HUDEP-2 (cell line): ENCODE results near the gene SEMA7A.

Source experiments
- DNase-seq, 76 experiments: peaks; one replicate each; lab custom pipeline; 2025; ENCODE audit not compliant: unreplicated experiment in 76 of 76; lab: John Stamatoyannopoulos, UW

Gene SEMA7A

DNA sequence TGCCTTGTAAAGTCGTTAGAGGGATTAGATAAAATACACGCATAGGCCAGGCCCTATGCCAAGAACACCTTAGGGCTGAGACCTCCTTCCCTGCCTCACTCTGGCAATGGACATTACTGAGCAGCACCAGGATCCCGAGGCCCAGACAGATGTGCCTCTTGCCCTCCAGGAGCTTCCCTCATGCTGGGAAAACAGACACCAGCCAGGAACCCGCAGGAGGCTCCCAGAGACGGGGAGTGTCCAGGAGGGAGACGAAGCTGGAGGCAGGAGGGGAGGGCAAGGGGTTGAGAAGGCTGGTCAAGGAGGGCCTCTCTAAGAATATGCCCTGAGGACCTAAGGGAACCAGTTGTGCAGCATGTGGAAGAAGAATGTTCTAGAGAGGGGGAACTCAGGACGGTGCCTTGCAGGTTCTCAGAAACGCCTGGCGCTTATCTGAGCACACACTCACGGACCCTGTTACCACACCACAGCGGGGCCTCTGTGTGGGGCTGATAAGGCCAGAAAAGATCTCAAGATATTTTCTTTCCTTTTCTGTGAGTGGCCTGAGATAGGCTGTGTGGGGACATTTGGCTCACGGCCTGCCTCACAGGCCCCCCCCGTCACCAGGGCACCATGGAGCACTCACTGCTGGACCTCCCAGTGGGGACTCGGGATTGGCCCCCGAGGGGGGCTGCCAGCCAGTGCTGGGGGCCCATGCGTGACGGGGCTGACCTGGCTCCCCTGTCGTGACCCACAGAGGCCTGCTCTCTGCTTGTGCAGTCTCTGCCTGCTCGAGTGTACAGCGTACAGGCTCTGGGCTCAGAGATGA lies 44.3 kb downstream of the SEMA7A start:
- peak in 75 of 76 experiments; percentile 77 to 99 (median 94) for DNase-seq

DNA sequence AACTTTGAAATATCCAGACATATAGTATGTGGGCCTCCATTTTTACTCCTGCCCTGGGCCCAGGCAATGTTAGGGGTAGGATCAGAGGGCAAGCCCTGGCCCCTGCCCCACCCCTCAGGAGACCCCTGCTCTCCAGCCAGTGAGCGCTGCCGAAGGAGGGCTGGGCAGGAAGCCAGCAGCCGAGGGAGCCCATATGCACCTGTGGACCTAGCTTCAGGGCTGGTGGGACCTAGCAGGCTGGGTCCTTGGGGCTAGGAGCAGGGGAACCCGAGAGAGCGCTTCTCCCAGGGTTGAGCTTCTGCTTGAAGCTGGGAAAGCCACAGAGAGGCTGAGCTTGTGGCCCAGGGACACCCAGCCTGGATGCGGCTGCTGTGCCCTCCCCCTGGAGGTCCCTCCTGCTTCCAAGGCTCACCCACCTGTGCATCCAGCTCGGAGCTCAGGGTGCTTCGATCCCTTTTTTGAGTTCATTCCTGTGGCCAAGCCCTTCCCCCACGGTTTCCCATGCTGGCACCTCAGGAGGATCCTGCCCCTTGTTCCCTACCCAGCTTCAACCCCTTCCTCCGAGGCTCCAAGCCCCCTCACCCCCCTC lies 45.3 kb downstream of the SEMA7A start:
- DNase-seq: peak in 15 of 76 experiments; percentile 20 to 79 (median 37)

DNA sequence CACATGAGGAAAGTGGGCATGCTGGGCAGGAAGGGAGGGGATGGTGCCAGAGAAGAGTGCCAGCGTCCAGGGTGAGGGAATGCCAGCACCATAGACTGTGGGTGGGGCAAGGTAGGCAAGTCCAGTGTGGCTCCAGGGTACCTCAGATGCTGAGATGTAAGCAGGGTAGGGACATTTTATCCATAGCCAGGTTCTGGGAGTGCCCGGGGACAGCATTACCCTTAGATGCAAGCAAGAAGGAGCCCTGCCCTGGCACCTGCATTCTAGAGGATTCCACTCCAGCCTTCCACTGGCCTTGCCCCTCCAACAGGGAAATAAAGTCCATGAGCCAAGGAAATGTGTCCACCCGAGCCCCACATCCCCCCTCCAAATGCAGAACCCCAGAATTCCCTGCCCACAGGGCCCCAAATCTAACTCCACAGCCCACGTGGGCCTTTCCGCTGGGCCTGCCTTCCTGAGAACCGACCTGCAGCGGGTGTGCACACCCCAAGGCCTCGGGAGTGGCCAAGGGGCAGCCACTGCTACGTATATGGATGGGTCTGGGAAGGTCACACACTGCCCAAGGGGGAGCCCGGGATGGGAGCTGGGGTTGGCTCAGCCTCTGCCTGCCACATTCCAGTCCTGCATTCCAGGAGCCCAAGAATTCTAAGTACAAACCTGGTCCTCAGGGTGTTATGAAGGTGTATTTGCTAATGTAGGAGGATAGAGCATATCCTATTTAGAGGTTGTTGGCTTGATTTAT lies 46.0 kb downstream of the SEMA7A start:
- peak in 4 of 76 experiments; percentile 30 to 65 (median 54) for DNase-seq

DNA sequence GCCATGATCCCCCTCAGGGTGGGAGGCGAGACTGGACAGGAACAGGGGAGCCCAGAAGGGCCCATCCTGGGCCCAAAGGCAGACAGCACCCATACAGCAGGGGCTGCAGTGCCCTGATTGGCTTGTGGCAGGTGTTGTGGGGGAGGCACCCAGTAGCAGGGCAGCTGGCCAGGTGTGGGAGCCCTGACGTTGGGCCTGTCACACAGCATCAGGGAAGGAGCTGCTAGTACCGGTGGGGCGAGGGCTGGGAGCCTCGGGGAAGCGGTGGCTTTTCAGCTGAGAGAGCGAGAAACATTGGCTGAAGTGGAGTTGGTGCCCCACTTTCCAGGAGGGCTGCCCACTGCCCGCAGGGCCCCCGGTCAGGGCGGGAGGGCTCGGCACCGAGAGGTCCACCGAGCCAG lies 46.6 kb downstream of the SEMA7A start:
- DNase-seq: peak in 51 of 76 experiments; percentile 13 to 70 (median 45)

DNA sequence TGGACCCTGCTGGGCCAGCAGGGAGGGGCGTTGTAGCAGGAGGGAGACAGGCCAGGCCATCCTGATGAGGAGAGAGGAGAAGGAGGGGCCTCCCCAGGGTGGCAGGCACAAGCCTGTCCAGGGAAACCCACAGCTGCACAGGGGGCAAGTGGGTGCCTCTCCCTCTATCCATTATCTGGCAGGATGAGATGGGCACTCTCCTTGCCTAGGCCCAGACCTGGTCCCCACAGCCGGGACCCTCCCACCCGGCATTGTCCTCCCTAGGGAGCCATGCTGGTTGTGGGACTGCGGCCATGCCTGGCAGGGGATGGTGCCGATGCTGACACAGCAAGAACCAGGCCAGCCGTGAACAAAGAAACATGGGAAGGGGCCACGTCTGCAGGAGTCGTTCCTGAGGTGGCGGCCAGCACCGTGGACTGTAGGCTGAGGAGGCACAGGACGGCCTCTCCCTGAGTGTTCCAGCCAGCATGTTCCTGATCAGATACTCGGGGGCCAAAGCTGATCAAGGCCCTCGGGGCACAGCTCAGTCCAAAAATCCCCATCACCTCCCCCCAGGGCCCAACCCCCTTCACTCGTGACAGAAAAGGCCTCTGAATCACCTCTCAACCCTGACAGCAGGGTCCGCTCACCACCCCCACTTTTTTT lies 47.1 kb downstream of the SEMA7A start:
- DNase-seq: peak in 1 of 76 experiments; percentile 61

DNA sequence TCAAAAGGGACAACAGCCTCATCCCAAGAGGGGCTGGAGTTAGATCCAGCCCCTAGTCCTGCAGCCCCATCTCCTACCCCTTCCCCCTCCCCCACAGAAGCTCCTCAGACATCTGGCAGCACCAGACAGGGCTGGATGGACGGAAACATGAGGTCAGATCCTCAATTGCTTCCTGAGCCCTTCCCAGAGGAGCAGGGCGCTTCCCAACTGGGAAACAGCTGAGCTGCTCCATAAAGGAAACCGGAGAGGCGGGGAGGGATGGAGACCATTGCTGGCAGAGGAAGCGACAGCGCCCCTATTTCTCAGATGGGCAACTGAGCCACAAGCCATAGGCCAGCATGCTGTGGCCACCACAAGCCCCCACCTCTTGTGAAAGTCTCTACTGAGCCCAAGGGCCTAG lies 48.0 kb downstream of the SEMA7A start:
- no peak for DNase-seq

DNA sequence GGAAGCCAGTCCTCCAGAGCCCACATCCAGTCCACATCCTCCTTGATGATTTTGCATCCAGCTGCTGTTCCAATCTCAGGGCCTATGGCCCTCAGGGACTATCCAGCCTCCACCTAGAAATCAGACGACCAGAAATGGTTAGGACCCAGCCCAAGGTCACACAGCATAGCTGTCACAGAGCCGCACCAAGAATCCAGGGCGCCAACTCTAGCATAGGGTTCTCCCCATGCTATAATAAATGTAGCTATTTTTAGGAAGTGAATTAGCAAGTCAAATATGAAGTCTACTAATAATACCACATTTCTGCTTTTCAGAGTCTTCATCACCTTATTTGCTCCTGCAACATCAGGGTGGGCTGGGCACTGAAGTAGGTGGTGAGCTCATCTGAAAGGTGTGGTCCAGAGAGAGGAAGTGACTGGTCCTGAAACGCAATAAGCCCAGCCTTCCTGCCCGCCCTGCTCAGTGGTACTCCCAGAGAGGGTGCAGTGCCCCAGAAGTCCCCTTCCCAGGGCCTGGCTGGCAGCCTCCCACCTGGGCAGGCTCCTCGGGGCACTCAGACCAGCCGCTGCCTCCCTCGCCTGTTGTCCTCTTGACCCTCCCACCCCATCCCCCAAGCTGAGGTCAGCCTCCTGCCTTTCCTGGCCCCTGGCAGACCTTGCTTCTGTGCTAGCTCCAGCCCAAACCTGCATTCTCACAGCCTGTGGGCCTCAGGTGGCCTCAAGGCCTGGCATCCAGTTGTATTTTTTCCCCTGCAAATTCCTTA lies 48.7 kb downstream of the SEMA7A start:
- peak in 50 of 76 experiments; percentile 12 to 73 (median 43) for DNase-seq

DNA sequence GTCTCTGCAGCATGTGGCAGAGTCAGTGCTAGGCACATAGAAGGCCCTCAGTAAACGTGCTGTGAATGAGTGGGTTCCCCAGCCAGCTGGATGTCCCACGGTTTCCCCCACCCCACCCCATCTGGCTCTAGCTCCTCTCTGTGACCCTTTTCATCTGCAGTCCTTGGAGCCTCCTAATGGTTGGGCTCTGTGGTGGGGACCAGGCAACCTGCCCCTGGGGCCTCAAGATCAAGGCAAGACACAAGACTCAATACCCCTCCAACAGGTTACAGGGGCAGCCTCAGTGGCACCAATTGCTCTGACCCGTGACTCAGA lies 49.2 kb downstream of the SEMA7A start:
- no peak for DNase-seq

DNA sequence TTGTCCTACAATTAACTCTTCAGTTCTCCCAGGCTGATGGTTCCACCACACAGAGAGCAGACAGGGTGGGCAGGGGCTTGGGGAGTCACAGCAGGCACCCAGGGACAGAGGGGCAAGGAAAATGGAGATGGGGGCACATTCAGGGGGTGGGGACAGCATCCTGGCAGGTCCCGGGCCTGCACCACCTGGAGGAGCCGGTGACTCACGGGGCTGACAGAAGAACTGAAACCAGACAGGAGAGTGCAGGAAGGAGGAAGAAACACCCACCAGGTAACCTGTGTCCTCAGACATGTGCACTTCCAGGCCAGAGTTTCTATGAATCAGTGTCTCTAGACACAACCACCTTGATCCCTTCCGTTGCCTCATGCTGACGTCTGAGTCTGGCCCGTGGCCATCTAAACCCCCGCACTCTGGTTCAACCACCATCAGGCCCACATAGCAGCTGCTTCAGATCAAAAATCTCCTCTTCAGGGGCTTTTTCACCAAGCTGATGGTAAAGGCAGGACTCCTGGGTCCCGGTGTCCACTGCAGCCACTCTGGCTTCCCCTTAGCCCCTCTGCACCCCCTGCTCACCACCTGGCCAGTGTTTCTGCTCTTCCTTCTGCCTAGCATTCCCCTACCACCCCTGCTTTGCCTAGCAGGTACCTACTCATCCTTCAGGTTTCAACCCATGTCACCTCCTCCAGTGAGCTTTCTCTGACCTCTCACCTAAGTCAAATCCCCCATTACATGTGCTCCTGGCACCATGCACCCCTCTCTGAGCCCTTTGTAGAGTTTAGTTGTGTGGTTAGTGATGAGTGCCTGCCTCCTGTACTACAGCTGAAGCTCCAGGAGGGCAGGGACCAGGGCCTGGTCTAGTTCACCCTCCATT lies 49.8 kb downstream of the SEMA7A start:
- peak in 4 of 76 experiments; percentile 11 to 25 (median 20) for DNase-seq

DNA sequence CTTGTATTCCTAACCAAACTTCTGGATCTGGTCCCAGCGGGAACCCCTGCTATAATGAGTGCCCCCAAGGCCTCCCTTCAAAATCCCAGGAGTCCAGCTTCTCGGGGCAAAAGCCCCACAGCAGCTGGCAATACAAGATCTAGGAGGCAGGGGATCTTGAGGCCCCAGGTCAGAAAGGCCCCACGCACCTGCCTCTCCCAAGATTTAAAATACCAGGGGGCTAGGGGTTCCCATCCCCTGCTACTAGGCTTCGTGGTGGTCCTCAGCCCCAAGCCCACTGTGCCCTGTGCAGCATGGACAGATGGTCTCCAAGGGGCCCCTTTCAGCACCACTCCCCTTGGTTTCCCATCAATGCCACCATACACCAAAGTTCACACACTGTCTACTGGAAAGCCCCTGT lies 50.5 kb downstream of the SEMA7A start:
- no peak for DNase-seq

DNA sequence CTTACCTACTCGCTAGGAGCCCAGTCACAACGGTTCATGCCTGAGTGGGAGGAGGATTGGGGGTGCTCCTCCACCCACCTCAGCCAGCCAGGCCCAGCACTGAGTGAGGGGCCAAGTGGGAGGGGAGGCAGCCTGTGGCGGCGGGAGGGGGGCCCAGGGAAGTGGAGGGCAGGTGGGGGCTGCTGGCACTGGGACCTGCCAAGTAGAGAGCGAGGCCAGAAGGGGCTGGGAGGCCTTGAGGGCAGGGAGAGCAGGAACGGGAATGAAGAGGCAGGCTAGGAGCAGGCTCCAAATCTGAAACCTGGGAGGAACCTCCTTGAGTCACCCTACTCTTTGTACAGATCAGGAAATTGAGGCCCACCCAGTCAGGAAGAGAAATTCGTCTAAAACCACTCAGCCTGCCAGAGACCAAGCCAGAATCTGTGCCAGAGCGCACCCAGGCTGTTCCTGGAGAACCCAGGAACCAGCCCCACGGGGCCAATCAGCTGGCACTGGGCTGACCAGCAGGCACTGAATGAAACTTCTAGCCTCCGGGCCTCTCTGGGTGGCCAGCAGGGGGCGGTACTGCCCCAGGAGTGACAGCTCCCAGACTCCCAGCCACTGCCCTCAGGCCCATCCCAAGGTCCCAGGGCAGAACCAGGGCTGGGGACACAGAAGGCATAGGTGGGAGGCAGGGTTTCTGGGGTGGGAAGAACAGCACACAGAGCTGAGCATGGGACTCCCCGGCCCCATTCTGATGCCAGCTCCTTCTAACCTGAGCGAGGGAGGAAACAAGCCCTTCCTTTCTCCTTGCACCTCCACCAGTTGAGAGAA lies 51.5 kb downstream of the SEMA7A start:
- DNase-seq: peak in 72 of 76 experiments; percentile 14 to 88 (median 75)

DNA sequence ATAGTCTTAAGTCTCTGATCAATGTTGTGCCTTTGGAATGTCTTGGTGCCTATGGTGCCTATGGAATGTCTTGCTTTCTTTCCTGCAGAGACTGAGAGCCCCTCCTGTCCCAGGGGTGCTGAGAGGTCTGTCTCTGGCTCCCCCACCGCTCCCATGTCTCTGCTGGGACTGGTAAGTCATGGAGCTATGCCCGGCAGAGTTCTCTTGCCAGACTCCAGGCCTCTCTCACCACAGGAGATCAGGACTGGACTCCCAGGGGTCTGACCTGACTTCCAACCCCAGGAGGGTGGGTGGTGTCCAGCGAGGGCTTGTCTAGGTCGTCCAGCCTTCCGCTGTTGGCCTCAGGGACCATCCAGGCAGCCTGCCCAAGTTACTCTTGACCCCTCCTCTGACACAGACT lies 52.3 kb downstream of the SEMA7A start:
- DNase-seq: no peak

DNA sequence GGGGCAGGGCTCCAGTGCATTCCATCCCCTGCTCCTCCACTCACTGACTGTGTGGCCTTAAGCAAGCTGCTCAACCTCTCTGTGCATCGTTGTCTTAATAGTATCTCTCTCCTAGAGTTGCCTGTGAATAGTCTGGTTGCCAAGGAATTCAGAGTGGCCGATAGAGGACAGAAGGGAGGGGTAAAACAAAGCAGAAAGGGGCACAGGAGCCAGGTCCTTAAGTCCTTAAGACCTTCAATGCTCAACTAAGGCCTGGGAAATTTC lies 52.6 kb downstream of the SEMA7A start:
- no peak for DNase-seq

DNA sequence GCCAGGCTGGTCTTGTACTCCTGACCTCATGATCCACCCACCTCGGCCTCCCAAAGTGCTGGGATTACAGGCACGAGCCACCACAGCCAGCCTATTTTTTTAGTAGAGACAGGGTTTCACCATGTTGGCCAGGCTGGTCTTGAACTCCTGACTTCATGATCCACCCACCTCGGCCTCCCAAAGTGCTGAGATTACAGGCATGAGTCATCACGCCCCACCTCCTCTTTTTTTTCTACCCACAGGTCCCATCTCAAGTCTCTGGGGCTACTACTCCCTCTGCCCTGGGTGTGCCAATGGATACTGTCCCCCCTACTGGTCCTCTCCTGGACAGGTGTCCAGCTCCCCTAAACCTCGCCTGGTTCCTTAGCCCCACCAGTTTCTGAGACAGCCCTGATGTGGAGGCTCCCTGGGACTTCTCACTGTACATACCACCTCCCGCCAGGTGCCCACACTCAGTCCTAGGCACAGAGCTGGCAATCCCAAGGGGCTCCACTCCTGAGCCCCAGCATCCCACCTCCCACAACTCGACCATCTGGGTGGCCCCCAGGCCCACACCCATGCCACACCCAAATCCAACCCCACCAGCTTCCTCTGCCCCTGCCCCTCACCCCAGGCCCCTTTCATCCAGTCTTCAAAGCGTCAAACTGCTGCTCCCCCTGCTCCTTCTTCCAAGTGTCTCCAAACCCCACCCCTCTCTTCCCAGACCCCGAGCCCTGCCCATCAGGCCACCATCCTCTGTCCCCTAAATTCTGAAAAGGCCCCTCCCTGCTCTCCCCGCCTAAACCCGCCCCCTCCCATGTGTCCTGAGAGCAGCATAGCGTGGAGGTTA lies 53.2 kb downstream of the SEMA7A start:
- peak in 1 of 76 experiments; percentile 16 for DNase-seq

DNA sequence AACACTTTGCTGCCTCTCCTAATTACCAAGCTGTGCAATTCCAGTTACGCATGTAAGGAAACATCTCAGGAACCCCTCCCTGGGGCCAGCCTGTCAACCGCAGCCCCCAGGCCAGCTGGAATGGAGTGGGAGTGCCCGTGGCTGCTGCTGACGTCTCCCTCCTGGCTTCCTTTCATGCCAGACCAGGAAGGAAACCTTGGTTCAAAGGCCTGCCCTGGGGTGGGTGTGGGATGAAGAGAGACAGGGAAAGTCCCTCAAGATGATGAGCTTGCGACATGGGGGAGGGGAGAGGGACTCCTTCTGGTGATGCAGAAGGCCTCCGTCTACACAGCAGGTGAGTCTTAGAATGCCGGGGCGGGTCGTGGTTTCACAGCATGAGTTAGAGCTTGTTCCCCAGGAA lies 54.9 kb downstream of the SEMA7A start:
- DNase-seq: peak in 1 of 76 experiments; percentile 6

DNA sequence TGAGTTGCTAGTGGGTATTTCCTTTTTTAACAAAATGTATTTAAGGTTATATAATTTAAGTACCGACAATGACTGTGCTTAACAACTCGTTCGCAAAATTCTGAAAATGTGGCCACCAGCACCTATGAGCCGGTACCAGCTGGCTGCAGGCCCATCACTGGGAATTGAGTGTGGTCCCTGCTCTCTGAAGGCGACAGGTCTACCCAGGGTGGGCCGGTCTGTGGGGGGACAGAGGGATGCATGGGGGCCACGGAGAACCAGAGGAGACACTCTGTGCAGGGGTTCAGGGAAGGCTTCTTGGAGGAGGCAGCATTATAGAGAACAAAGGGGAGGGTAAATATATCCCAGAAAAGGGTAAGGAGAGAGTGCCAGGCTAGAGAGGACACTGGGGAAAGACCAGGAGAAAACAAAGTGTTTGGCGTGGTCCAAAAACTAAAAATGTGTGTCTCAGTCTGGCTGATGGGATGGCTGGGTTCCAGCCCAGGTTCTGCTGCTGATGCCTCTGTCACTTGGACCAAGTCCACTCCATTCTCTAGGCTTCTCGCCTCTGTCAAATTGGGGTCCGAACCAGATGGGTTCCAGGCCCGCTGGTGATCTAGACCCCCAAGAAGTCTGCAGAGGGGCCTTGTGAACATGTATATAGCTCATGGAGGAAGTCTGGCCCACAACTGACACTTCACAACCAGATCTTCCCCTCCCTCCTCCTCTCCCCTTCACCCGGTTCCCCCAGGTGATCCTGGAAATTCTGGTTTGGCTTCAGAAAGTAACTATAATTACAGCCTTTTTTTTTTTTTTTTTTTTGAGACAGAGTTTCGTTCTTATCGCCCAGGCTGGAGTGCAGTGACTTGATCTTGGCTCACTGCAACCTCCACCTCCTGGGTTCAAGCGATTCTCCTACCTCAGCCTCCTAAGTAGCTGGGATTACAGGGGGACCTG lies 55.7 kb downstream of the SEMA7A start:
- DNase-seq: no peak
